Measurements from ENCODE around the gene GATAD2A. TPM values are rescaled to one million over a fixed set of nuclear protein-coding genes. Genes with fewer than 3 reads are reported as not detected.

GATAD2A gene
- total RNA-seq, 1 experiment from 2014 or later = 189 TPM

- Histone ChIP-seq H4K91ac (ENCODE audit: insufficient read length, low read depth, low read length) (no peak overlapping the region), H4K5ac (ENCODE audit: insufficient read length, low read depth, low read length) (no peak overlapping the region), H3K79me2 (ENCODE audit: insufficient read depth, low read length) (no peaks in the 10 kb centered on the region), H3K9ac (ENCODE audit: extremely low read depth, insufficient read length, low read length) (no peak overlapping the region), H3K27ac (ENCODE audit: insufficient read length, low read depth, low read length) (no peak overlapping the region), H3K79me1 (ENCODE audit: insufficient read depth, low read depth, low read length, poor library complexity, severe bottlenecking) (no peaks in the 10 kb centered on the region), H3K4ac (ENCODE audit: low read depth, low read length) (no peak overlapping the region), H2AK5ac (ENCODE audit: insufficient read length, low read length) (no peak overlapping the region), H2AFZ (ENCODE audit: low read length) (no peak overlapping the region), H3K14ac (ENCODE audit: insufficient read depth, low read length) (no peak overlapping the region), H4K20me1 (ENCODE audit: control insufficient read depth, insufficient read depth, insufficient read length) (no peaks in the 10 kb centered on the region), H3K4me2 (ENCODE audit: insufficient read depth, insufficient read length, low read length) (no peak overlapping the region), H3K23ac (ENCODE audit: insufficient read length, low read depth, low read length) (no peak overlapping the region), H2BK120ac (ENCODE audit: low read depth, low read length, poor library complexity, severe bottlenecking) (no peak overlapping the region), H4K8ac (replicated peaks; ENCODE audit: insufficient read length, low read depth, low read length) (no peak overlapping the region), H2BK20ac (ENCODE audit: low read depth, low read length, poor library complexity, severe bottlenecking) (no peak overlapping the region), H3K9me3 (ENCODE audit: control insufficient read depth, low read depth, low read length) (no peaks in the 10 kb centered on the region), H3T11ph (ENCODE audit: low read length) (no peak overlapping the region), H3K23me2 (ENCODE audit: insufficient read length, low read depth, low read length, poor library complexity, severe bottlenecking) (peaks cover 14% of the 10 kb centered on the region), H3K56ac (ENCODE audit: insufficient read length, low read depth, low read length) (no peak overlapping the region), H2BK12ac (ENCODE audit: insufficient read length, low read depth, low read length) (no peak overlapping the region), H3K18ac (ENCODE audit: insufficient read length, low read depth, low read length) (no peak overlapping the region), H2BK15ac (ENCODE audit: low read depth, low read length) (no peak overlapping the region), H3K27me3 (ENCODE audit: insufficient read depth, low read length) (peaks cover 2% of the 10 kb centered on the region; the same call in 1 of the 2 replicates), H3K4me1 (ENCODE audit: insufficient read depth, low read length) (no peaks in the 10 kb centered on the region), H2BK5ac (ENCODE audit: insufficient read length, low read length) (no peak overlapping the region)
- TF ChIP-seq, protein P1, sequence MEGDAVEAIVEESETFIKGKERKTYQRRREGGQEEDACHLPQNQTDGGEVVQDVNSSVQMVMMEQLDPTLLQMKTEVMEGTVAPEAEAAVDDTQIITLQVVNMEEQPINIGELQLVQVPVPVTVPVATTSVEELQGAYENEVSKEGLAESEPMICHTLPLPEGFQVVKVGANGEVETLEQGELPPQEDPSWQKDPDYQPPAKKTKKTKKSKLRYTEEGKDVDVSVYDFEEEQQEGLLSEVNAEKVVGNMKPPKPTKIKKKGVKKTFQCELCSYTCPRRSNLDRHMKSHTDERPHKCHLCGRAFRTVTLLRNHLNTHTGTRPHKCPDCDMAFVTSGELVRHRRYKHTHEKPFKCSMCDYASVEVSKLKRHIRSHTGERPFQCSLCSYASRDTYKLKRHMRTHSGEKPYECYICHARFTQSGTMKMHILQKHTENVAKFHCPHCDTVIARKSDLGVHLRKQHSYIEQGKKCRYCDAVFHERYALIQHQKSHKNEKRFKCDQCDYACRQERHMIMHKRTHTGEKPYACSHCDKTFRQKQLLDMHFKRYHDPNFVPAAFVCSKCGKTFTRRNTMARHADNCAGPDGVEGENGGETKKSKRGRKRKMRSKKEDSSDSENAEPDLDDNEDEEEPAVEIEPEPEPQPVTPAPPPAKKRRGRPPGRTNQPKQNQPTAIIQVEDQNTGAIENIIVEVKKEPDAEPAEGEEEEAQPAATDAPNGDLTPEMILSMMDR (conservative IDR thresholded peaks at IDR 0.05) = no peak
- Mint-ChIP-seq H3K4me1 (peaks cover 7 to 15% of the 10 kb centered on the region in 2 experiments), H3K27me3 (ENCODE audit: low read depth) (peaks cover 25% of the 10 kb centered on the region), H3K4me3 (no peak overlapping the region), H3K36me3 (ENCODE audit: insufficient read depth in 1 of 3, low read depth in 3 of 3) (peaks cover 2 to 4% (median 2%) of the 10 kb centered on the region in 3 experiments; a peak in 4 of 7 replicates), H3K27ac (no peak overlapping the region; a peak in 1 of 7 replicates), H3K9me3 (no peaks in the 10 kb centered on the region)
- no CpG with 5 or more reads among the region's 12 CpGs for WGBS (ENCODE audit: extremely low coverage, insufficient read length, low lambda C conversion rate)
- DNase-seq = no peak
These were observed 137.0 kb downstream of the GATAD2A start for GRCh38 chr19:19542507-19542906.
